ENCODE data around the gene KCNJ1.

KCNJ1 gene

DNA sequence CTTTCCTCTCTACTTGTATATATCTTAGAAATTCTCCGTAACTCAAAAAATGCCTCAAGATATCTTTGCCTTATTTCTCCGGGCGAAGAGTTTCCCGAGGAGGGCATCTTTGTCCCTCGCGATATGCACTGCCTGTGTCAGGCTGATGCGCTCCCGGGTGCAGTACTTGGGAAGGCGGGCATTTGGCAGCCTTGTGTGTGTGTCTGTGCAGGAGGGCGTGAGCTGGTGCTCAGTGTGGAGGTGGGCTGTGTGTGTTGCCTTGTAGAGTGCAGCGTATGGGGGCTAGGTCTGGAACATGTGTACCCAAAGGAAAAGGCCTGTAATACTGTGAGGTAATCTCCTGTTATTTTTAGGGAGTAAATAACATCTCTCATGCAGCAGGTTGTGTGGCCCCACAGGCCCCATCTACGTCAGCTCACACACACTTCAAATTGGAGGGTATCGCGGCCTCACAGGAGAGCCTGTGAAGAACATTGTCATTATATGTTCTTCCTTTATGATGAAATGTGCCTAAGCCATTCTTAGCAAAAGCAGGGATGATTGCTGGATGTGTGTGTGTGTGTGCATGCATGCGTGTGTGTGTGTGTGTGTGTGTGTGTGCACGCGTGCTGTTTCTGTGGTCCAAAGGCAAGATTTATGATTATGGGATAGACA lies 77.5 kb downstream of the KCNJ1 start:
- H3K4me3 ChIP-seq (ENCODE audit: low read length): no peak overlapping the region
- TF ChIP-seq, protein P1, sequence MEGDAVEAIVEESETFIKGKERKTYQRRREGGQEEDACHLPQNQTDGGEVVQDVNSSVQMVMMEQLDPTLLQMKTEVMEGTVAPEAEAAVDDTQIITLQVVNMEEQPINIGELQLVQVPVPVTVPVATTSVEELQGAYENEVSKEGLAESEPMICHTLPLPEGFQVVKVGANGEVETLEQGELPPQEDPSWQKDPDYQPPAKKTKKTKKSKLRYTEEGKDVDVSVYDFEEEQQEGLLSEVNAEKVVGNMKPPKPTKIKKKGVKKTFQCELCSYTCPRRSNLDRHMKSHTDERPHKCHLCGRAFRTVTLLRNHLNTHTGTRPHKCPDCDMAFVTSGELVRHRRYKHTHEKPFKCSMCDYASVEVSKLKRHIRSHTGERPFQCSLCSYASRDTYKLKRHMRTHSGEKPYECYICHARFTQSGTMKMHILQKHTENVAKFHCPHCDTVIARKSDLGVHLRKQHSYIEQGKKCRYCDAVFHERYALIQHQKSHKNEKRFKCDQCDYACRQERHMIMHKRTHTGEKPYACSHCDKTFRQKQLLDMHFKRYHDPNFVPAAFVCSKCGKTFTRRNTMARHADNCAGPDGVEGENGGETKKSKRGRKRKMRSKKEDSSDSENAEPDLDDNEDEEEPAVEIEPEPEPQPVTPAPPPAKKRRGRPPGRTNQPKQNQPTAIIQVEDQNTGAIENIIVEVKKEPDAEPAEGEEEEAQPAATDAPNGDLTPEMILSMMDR (IDR thresholded peaks at IDR 0.05; ENCODE audit: insufficient read depth, low read depth, low read length, missing control alignments): no peak
- no peak for DNase-seq (ENCODE audit: low read depth)

Measured in epithelial cell of esophagus (primary cell).